Mammary epithelial cell (primary cell): Measurements from ENCODE around the gene LRRK2.
"Not testable (repeated sequence)": the region's sequence is repeated elsewhere in the genome, so short reads cannot be mapped to it uniquely, and the experiment has no call there.

Experiments used
- EZH2 ChIP-seq: IDR thresholded peaks from 2 replicates; pipeline ENCODE4 v1.6.1; 2012; ENCODE audit warnings: low read length, inconsistent platforms, borderline replicate concordance
- TF ChIP-seq, protein P1 (sequence below), 2 donors: IDR thresholded peaks in 1 of 2; conservative IDR thresholded peaks in 1 of 2; 2 replicates each; pipeline ENCODE4 v1.5.1; 2011 to 2012; ENCODE audit warnings: inconsistent platforms in 2 of 2, low read length in 2 of 2, mild to moderate bottlenecking in 2 of 2, control low read depth in 1 of 2, low read depth in 1 of 2; ENCODE audit not compliant: insufficient read depth in 1 of 2; ENCODE audit errors: extremely low read depth in 1 of 2

DNA sequence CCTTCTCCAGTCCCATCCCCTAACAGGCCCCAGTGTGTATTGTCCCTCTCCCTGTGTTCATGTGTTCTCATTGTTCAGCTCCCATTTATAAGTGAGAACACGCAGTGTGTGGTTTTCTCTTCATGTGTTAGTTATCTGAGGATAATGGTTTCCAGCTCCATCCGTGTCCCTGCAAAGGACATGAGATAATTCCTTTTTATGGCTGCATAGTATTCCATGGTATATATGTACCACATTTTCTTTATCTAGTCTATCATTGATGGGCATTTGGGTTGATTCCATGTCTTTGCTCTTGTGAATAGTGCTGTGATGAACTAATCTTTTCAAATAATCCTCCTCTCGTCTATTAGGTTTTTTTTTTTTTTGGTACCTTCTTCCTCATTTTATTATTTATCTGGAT lies 25.9 kb downstream of the LRRK2 start:
- TF ChIP-seq, protein P1, sequence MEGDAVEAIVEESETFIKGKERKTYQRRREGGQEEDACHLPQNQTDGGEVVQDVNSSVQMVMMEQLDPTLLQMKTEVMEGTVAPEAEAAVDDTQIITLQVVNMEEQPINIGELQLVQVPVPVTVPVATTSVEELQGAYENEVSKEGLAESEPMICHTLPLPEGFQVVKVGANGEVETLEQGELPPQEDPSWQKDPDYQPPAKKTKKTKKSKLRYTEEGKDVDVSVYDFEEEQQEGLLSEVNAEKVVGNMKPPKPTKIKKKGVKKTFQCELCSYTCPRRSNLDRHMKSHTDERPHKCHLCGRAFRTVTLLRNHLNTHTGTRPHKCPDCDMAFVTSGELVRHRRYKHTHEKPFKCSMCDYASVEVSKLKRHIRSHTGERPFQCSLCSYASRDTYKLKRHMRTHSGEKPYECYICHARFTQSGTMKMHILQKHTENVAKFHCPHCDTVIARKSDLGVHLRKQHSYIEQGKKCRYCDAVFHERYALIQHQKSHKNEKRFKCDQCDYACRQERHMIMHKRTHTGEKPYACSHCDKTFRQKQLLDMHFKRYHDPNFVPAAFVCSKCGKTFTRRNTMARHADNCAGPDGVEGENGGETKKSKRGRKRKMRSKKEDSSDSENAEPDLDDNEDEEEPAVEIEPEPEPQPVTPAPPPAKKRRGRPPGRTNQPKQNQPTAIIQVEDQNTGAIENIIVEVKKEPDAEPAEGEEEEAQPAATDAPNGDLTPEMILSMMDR (conservative IDR thresholded peaks at IDR 0.05 in 1 of 2, IDR thresholded peaks at IDR 0.05 in 1 of 2; ENCODE audit: extremely low read depth in 1 of 2, insufficient read depth in 1 of 2, low read depth in 1 of 2, low read length in 2 of 2) = not testable (repeated sequence)
- TF ChIP-seq EZH2 = not testable (repeated sequence)
